LNCAP (cell line): ENCODE measurements around the gene SARS2.

Experiments
- CTCF ChIP-seq: fragments of 450-650 bp; IDR thresholded peaks from 2 replicates; pipeline ENCODE4 v1.5.1; 2017; ENCODE audit warnings: mild to moderate bottlenecking

The SARS2 gene

GRCh38 chr19:38917921-38918491 lies 12.6 kb downstream of the SARS2 start:
- no peak for TF ChIP-seq CTCF

GRCh38 chr19:38917516-38917915 lies 13.0 kb downstream of the SARS2 start:
- TF ChIP-seq CTCF: no peak

- TF ChIP-seq CTCF: no peak
Observed at GRCh38 chr19:38915329-38916321, 14.9 kb downstream of the SARS2 start.

- TF ChIP-seq CTCF: no peak
Observed at GRCh38 chr19:38913958-38914357, 16.6 kb downstream of the SARS2 start.

GRCh38 chr19:38912600-38913514 lies 17.7 kb downstream of the SARS2 start:
- TF ChIP-seq CTCF: no peak

GRCh38 chr19:38911388-38912001 lies 19.1 kb downstream of the SARS2 start:
- TF ChIP-seq CTCF: no peak

- no peak for TF ChIP-seq CTCF
Observed at GRCh38 chr19:38910488-38910887, 20.1 kb downstream of the SARS2 start.
